GM21381 (cell line): ENCODE results near the gene SCYL1.
A peak's percentile ranks its signal among the peaks of the same experiment; 100 is the strongest.

Experiments
- ATAC-seq: cut with Tn5 transposase; IDR thresholded peaks from one replicate; pipeline ENCODE4 v1.9.1; 2021; ENCODE audit warnings: mild to moderate bottlenecking, moderate library complexity; ENCODE audit not compliant: unreplicated experiment

The SCYL1 gene

GRCh38 chr11:65524741-65525545, at the start of gene SCYL1:
Gene SCYL1, plus strand, starts transcription at chr11:65525083. Its CDS starts 71 bp downstream, at chr11:65525154.
- peak; percentile 49 for ATAC-seq

GRCh38 chr11:65476632-65477148, 48.2 kb upstream of the SCYL1 start:
- no peak for ATAC-seq

GRCh38 chr11:65477149-65477965, 47.5 kb upstream of the SCYL1 start:
- ATAC-seq, result peak; percentile 92

GRCh38 chr11:65478388-65479183, 46.3 kb upstream of the SCYL1 start:
- ATAC-seq, result no peak

GRCh38 chr11:65479184-65480145, 45.4 kb upstream of the SCYL1 start:
- no peak for ATAC-seq

- ATAC-seq, result no peak
Measured at GRCh38 chr11:65482306-65482850, 42.5 kb upstream of the SCYL1 start.

- no peak for ATAC-seq
Measured at GRCh38 chr11:65485920-65486219, 39.0 kb upstream of the SCYL1 start.

GRCh38 chr11:65486570-65487466, 38.1 kb upstream of the SCYL1 start:
- no peak for ATAC-seq

- no peak for ATAC-seq
Measured at GRCh38 chr11:65487467-65488272, 37.2 kb upstream of the SCYL1 start.

GRCh38 chr11:65488273-65489034, 36.4 kb upstream of the SCYL1 start:
- no peak for ATAC-seq

GRCh38 chr11:65489035-65489705, 35.7 kb upstream of the SCYL1 start:
- no peak for ATAC-seq

- ATAC-seq, result no peak
Measured at GRCh38 chr11:65489706-65490320, 35.1 kb upstream of the SCYL1 start.

GRCh38 chr11:65491163-65491465, 33.8 kb upstream of the SCYL1 start:
- no peak for ATAC-seq

GRCh38 chr11:65491614-65492386, 33.1 kb upstream of the SCYL1 start:
- ATAC-seq, result no peak

- no peak for ATAC-seq
Measured at GRCh38 chr11:65492387-65492636, 32.6 kb upstream of the SCYL1 start.
